Measurements from ENCODE around the gene HEMGN. TPM values are rescaled to one million over a fixed set of nuclear protein-coding genes. Genes with fewer than 3 reads are reported as not detected.

HEMGN gene
- total RNA-seq, 1 experiment from 2014 or later, result 0.11 TPM

DNA sequence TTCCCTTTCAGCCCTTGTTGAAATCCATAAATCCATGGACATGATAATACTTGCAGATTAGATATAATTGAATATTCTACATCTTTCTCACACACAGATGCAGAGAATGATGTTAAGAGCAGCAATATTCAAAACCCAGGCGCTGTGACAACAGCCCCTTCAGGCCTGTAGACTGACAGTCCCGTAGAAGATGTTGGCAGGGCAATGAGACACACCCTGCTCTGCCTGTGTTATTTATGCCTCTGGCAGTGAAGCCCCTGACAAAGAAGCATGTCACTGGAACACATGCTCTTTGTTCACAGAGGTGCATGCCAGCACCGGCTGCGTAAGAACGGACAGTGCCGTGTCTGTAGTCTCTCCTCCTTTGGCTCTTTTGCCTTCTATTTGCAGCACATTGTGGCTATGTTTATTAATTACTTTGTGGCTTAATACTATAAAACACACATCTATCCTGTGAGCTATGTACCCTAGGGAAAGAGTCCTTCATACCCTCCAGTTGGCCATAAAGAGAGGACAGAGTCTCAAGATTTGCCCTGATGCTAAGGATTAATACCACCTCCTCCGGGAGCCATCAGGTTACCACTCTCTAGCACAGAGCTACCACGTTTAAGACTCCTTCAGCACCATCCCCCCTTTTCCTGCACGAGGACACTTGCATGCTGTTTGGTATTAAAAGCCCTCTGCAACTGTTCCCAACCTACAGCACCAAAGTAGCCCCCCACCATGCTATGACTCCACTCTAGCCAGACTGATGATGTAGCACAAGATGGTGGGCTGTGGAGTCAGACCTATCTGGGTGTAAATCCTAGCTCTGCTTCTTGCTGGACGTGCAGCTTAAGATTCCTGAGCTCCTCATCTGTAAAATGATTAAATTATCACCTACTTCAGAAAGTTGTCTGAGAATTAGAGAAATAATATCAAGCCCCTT is 43.2 kb upstream of the HEMGN start (continued):
- TF ChIP-seq, protein P1, sequence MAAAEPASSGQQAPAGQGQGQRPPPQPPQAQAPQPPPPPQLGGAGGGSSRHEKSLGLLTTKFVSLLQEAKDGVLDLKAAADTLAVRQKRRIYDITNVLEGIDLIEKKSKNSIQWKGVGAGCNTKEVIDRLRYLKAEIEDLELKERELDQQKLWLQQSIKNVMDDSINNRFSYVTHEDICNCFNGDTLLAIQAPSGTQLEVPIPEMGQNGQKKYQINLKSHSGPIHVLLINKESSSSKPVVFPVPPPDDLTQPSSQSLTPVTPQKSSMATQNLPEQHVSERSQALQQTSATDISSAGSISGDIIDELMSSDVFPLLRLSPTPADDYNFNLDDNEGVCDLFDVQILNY (CRISPR knock-in tag; IDR thresholded peaks at IDR 0.05), result no peak
- no peak for TF ChIP-seq ATF1 (CRISPR knock-in tag; IDR thresholded peaks at IDR 0.05)

DNA sequence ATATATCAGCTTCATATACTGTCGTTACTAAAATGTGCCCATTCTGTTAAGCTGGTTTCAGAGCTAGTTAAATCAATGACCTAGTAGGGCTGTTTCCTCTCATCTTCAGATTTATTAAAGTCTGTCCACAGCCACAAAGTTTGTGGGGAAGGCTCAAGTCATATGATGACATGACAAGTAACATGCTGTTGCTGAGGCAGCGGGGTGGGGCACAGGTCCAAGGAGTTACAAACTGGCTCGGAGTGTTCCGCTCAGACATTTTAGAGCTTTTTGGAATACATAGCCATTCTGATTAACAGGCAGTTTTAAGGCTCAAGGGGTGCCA is 42.5 kb upstream of the HEMGN start:
- POLR2A ChIA-PET, result no interaction called here
- Mint-ChIP-seq H3K36me3 (no peaks in the 10 kb centered on the region), H3K9me3 (no peaks in the 10 kb centered on the region), H3K27ac (no peak overlapping the region), H3K27me3 (ENCODE audit: low read depth) (peaks cover 76% of the 10 kb centered on the region), H3K4me1 (peaks cover 8% of the 10 kb centered on the region), H3K4me3 (no peak overlapping the region)
- ATAC-seq (no peak), DNase-seq (ENCODE audit: low spot score) (no peak)
- CTCF ChIA-PET, result no interaction called here
- TF ChIP-seq, protein P2, sequence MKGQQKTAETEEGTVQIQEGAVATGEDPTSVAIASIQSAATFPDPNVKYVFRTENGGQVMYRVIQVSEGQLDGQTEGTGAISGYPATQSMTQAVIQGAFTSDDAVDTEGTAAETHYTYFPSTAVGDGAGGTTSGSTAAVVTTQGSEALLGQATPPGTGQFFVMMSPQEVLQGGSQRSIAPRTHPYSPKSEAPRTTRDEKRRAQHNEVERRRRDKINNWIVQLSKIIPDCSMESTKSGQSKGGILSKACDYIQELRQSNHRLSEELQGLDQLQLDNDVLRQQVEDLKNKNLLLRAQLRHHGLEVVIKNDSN (CRISPR knock-in tag; IDR thresholded peaks at IDR 0.05), result no peak
- TF ChIP-seq ZNF138 (CRISPR knock-in tag; conservative IDR thresholded peaks at IDR 0.05), result no peak
- no peak for TF ChIP-seq TCF7 (CRISPR knock-in tag; IDR thresholded peaks at IDR 0.05; ENCODE audit: low read depth)
- TF ChIP-seq ZNF317 (CRISPR knock-in tag; IDR thresholded peaks at IDR 0.05; ENCODE audit: borderline replicate concordance, low read depth), result no peak
- TF ChIP-seq, protein P3, sequence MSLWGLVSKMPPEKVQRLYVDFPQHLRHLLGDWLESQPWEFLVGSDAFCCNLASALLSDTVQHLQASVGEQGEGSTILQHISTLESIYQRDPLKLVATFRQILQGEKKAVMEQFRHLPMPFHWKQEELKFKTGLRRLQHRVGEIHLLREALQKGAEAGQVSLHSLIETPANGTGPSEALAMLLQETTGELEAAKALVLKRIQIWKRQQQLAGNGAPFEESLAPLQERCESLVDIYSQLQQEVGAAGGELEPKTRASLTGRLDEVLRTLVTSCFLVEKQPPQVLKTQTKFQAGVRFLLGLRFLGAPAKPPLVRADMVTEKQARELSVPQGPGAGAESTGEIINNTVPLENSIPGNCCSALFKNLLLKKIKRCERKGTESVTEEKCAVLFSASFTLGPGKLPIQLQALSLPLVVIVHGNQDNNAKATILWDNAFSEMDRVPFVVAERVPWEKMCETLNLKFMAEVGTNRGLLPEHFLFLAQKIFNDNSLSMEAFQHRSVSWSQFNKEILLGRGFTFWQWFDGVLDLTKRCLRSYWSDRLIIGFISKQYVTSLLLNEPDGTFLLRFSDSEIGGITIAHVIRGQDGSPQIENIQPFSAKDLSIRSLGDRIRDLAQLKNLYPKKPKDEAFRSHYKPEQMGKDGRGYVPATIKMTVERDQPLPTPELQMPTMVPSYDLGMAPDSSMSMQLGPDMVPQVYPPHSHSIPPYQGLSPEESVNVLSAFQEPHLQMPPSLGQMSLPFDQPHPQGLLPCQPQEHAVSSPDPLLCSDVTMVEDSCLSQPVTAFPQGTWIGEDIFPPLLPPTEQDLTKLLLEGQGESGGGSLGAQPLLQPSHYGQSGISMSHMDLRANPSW (CRISPR knock-in tag; conservative IDR thresholded peaks at IDR 0.05; ENCODE audit: low read depth), result no peak
- no peak for TF ChIP-seq ESRRA (CRISPR knock-in tag; IDR thresholded peaks at IDR 0.05; ENCODE audit: borderline replicate concordance)
- TF ChIP-seq, protein P4, sequence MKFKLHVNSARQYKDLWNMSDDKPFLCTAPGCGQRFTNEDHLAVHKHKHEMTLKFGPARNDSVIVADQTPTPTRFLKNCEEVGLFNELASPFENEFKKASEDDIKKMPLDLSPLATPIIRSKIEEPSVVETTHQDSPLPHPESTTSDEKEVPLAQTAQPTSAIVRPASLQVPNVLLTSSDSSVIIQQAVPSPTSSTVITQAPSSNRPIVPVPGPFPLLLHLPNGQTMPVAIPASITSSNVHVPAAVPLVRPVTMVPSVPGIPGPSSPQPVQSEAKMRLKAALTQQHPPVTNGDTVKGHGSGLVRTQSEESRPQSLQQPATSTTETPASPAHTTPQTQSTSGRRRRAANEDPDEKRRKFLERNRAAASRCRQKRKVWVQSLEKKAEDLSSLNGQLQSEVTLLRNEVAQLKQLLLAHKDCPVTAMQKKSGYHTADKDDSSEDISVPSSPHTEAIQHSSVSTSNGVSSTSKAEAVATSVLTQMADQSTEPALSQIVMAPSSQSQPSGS (CRISPR knock-in tag; IDR thresholded peaks at IDR 0.05; ENCODE audit: borderline replicate concordance, low read depth), result no peak
- TF ChIP-seq, protein P5, sequence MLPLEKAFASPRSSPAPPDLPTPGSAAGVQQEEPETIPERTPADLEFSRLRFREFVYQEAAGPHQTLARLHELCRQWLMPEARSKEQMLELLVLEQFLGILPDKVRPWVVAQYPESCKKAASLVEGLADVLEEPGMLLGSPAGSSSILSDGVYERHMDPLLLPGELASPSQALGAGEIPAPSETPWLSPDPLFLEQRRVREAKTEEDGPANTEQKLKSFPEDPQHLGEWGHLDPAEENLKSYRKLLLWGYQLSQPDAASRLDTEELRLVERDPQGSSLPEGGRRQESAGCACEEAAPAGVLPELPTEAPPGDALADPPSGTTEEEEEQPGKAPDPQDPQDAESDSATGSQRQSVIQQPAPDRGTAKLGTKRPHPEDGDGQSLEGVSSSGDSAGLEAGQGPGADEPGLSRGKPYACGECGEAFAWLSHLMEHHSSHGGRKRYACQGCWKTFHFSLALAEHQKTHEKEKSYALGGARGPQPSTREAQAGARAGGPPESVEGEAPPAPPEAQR (CRISPR knock-in tag; IDR thresholded peaks at IDR 0.05), result no peak
- TF ChIP-seq, protein P6, sequence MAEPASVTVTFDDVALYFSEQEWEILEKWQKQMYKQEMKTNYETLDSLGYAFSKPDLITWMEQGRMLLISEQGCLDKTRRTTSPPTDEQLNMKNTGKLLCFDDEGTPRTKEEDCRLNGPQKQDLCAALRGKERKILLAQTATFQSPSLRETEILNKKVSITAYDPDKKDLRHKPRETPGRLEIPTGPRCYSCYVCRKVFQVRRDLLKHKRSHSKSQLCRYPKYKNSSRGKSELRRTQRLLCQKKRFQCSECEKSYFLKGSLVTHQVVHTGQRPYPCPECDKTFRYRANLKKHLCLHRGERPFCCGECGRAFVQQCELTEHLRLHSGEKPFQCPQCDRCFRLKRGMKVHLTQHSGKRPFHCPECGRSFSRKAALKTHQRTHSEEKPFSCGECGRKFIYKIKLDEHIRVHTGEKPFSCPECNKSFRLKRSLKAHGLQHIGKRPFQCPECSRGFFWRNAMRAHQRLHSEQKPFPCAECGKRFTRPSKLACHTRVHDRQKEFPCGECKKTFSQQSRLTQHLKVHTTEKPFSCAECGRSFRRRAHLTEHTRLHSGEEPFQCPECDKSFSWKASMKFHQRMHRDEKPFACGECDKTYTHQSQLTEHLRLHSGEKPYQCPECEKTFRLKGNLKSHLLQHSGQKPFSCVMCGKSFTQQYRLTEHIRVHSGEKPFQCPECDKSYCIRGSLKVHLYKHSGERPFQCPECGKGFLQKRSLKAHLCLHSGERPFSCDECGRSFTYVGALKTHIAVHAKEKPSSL (CRISPR knock-in tag; conservative IDR thresholded peaks at IDR 0.05), result no peak
- TF ChIP-seq OVOL2 (CRISPR knock-in tag; IDR thresholded peaks at IDR 0.05; ENCODE audit: borderline replicate concordance), result no peak
- TF ChIP-seq NR1H2 (CRISPR knock-in tag; IDR thresholded peaks at IDR 0.05), result no peak
- TF ChIP-seq HMGA2 (CRISPR knock-in tag; IDR thresholded peaks at IDR 0.05), result no peak
- TF ChIP-seq, protein P7, sequence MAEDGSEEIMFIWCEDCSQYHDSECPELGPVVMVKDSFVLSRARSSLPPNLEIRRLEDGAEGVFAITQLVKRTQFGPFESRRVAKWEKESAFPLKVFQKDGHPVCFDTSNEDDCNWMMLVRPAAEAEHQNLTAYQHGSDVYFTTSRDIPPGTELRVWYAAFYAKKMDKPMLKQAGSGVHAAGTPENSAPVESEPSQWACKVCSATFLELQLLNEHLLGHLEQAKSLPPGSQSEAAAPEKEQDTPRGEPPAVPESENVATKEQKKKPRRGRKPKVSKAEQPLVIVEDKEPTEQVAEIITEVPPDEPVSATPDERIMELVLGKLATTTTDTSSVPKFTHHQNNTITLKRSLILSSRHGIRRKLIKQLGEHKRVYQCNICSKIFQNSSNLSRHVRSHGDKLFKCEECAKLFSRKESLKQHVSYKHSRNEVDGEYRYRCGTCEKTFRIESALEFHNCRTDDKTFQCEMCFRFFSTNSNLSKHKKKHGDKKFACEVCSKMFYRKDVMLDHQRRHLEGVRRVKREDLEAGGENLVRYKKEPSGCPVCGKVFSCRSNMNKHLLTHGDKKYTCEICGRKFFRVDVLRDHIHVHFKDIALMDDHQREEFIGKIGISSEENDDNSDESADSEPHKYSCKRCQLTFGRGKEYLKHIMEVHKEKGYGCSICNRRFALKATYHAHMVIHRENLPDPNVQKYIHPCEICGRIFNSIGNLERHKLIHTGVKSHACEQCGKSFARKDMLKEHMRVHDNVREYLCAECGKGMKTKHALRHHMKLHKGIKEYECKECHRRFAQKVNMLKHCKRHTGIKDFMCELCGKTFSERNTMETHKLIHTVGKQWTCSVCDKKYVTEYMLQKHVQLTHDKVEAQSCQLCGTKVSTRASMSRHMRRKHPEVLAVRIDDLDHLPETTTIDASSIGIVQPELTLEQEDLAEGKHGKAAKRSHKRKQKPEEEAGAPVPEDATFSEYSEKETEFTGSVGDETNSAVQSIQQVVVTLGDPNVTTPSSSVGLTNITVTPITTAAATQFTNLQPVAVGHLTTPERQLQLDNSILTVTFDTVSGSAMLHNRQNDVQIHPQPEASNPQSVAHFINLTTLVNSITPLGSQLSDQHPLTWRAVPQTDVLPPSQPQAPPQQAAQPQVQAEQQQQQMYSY (CRISPR knock-in tag; IDR thresholded peaks at IDR 0.05), result no peak
- TF ChIP-seq ZNF263 (CRISPR knock-in tag; IDR thresholded peaks at IDR 0.05; ENCODE audit: low read depth), result no peak
- no peak for TF ChIP-seq JAZF1 (CRISPR knock-in tag; IDR thresholded peaks at IDR 0.05)
- TF ChIP-seq ATF1 (CRISPR knock-in tag; IDR thresholded peaks at IDR 0.05), result no peak
- TF ChIP-seq, protein P8, sequence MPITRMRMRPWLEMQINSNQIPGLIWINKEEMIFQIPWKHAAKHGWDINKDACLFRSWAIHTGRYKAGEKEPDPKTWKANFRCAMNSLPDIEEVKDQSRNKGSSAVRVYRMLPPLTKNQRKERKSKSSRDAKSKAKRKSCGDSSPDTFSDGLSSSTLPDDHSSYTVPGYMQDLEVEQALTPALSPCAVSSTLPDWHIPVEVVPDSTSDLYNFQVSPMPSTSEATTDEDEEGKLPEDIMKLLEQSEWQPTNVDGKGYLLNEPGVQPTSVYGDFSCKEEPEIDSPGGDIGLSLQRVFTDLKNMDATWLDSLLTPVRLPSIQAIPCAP (CRISPR knock-in tag; IDR thresholded peaks at IDR 0.05), result no peak
- TF ChIP-seq, protein P9, sequence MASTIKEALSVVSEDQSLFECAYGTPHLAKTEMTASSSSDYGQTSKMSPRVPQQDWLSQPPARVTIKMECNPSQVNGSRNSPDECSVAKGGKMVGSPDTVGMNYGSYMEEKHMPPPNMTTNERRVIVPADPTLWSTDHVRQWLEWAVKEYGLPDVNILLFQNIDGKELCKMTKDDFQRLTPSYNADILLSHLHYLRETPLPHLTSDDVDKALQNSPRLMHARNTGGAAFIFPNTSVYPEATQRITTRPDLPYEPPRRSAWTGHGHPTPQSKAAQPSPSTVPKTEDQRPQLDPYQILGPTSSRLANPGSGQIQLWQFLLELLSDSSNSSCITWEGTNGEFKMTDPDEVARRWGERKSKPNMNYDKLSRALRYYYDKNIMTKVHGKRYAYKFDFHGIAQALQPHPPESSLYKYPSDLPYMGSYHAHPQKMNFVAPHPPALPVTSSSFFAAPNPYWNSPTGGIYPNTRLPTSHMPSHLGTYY (CRISPR knock-in tag; IDR thresholded peaks at IDR 0.05), result no peak
